ENCODE results near the gene RASEF.

- TF ChIP-seq CTCF (IDR thresholded peaks at IDR 0.05 in 4 of 5, conservative IDR thresholded peaks at IDR 0.05 in 1 of 5) (no peak), POLR2A (IDR thresholded peaks at IDR 0.05) (no peak)
Observed at GRCh38 chr9:82938426-82939218, 124.3 kb downstream of the RASEF start.
